CD4-positive, alpha-beta memory T cell (primary cell): ENCODE data around the gene TMC8. TPM values are rescaled to one million over a fixed set of nuclear protein-coding genes. Genes with fewer than 3 reads are reported as not detected.

Experiments
- CTCF ChIA-PET: fragments of 350-600 bp; sonication (Branson Sonifier 250); formaldehyde crosslinking; loops from one replicate; lab custom pipeline; 2021; ENCODE audit warnings: inconsistent platforms; ENCODE audit not compliant: partially characterized antibody; lab: Charles Lee
- POLR2A ChIA-PET: fragments of 350-600 bp; sonication (Branson Sonifier 250); formaldehyde crosslinking; loops from one replicate; lab custom pipeline; 2021; ENCODE audit not compliant: partially characterized antibody; lab: Charles Lee
- DNase-seq, 5 donors: peaks; one replicate each; pipeline versions ENCODE4 v3.0.0 to v3.0.0-alpha.2; 2020 to 2022; ENCODE audit warnings: mixed read lengths in 1 of 5
- H3K27ac ChIP-seq: one replicate; pipeline ENCODE4 v1.7.0; 2013; ENCODE audit warnings: low read depth, low read length
- H3K27me3 ChIP-seq: 2 replicates; pipeline ENCODE4 v1.7.0; 2013; ENCODE audit warnings: mild to moderate bottlenecking, low read length, moderate library complexity; ENCODE audit not compliant: insufficient read depth
- H3K36me3 ChIP-seq: 2 replicates; pipeline ENCODE4 v1.7.0; 2013; ENCODE audit warnings: mild to moderate bottlenecking, low read length, moderate library complexity; ENCODE audit not compliant: insufficient read depth
- H3K4me1 ChIP-seq: 2 replicates; pipeline ENCODE4 v1.7.0; 2013; ENCODE audit warnings: mild to moderate bottlenecking, low read length, moderate library complexity; ENCODE audit not compliant: insufficient read depth
- H3K4me3 ChIP-seq, 2 donors: one replicate each; pipeline ENCODE4 v1.7.0; 2013; ENCODE audit warnings: low read length in 2 of 2, mild to moderate bottlenecking in 1 of 2
- H3K9me3 ChIP-seq, 2 donors: one replicate each; pipeline ENCODE4 v1.7.0; 2013; ENCODE audit warnings: low read length in 2 of 2, control low read depth in 1 of 2; ENCODE audit not compliant: control insufficient read depth in 1 of 2
- H3K27ac Mint-ChIP-seq, 7 donors: one replicate each; pipeline ENCODE4 v1.8.0; 2020 to 2021; ENCODE audit warnings: mixed read lengths in 7 of 7, mild to moderate bottlenecking in 6 of 7, inconsistent platforms in 3 of 7, moderate library complexity in 3 of 7
- H3K27me3 Mint-ChIP-seq, 2 donors: one replicate each; pipeline ENCODE4 v1.8.0; 2020 to 2021; ENCODE audit warnings: mixed read lengths in 2 of 2
- H3K36me3 Mint-ChIP-seq, 2 donors: one replicate each; pipeline ENCODE4 v1.8.0; 2020 to 2021; ENCODE audit warnings: mixed read lengths in 2 of 2, inconsistent platforms in 1 of 2, mild to moderate bottlenecking in 1 of 2
- H3K4me1 Mint-ChIP-seq, 4 donors: one replicate each; pipeline ENCODE4 v1.8.0; 2020 to 2021; ENCODE audit warnings: mixed read lengths in 4 of 4, mild to moderate bottlenecking in 1 of 4
- H3K4me3 Mint-ChIP-seq, 8 donors: one replicate each; pipeline ENCODE4 v1.8.0; 2020 to 2021; ENCODE audit warnings: mixed read lengths in 8 of 8, mild to moderate bottlenecking in 7 of 8, moderate library complexity in 6 of 8, inconsistent platforms in 3 of 8
- H3K9me3 Mint-ChIP-seq, 8 donors: one replicate each; pipeline ENCODE4 v1.8.0; 2020 to 2021; ENCODE audit warnings: mixed read lengths in 8 of 8, mild to moderate bottlenecking in 5 of 8, inconsistent platforms in 3 of 8, moderate library complexity in 1 of 8
- intact Hi-C: fragments of 100-400 bp; cut with micrococcal nuclease; formaldehyde crosslinking; loops from one replicate; pipeline ENCODE4 v1.15.1; 2023
- polyA plus RNA-seq, 2 donors: library from polyadenylated mRNA; unstranded; fragments of 300-500 nt; fragmentation: Illumina TruSeq; gene quantifications; one replicate each; pipeline ENCODE4 v1.2.3, GENCODE V29; 2021
- total RNA-seq, 2 experiments: library from RNA; stranded (reverse); gene quantifications; one replicate each; pipeline ENCODE4 v1.2.3, GENCODE V29; 2021

The TMC8 gene
- total and polyA plus RNA-seq, 4 experiments from 2014 or later, result 77.7 to 430 (median 298) TPM

GRCh38 chr17:78142119-78142861 is 11.7 kb downstream of the TMC8 start:
- peaks cover 19 to 68% (median 37%) of the 10 kb centered on the region in 4 donors for H3K4me1 Mint-ChIP-seq
- DNase-seq, result peak in 1 of 5 donors; percentile 43
- no peaks in the 10 kb centered on the region for H3K27me3 Mint-ChIP-seq
- intact Hi-C loops, result no loop called here
- no peaks in the 10 kb centered on the region for H3K9me3 ChIP-seq
- H3K4me3 Mint-ChIP-seq, result no peak overlapping the region
- no peaks in the 10 kb centered on the region for H3K9me3 Mint-ChIP-seq
- H3K4me3 ChIP-seq, result no peak overlapping the region
- ChIA-PET POLR2A (interaction anchor here (0.6 to 26.7 kb wide), 10 partner anchors 8 to 193 kb away, joined by 3 to 1172 read pairs (median 6); partner anchors contain the start of genes SYNGR2, TMC6, TMC8 and TNRC6C), CTCF (interaction anchor here (2.0 kb wide), 1 partner anchor 34 kb away, joined by 6 read pairs; no protein-coding TSS in a partner anchor)
- H3K36me3 Mint-ChIP-seq, result peaks cover 11 to 22% of the 10 kb centered on the region in 2 donors
- H3K36me3 ChIP-seq, result peaks cover 15% of the 10 kb centered on the region
- no peak overlapping the region for H3K27ac ChIP-seq
- H3K27ac Mint-ChIP-seq, result peak overlapping the region in 4 of 7 donors; percentile 18 to 77 (median 62)
- peaks cover 74% of the 10 kb centered on the region for H3K4me1 ChIP-seq
- H3K27me3 ChIP-seq, result no peaks in the 10 kb centered on the region

GRCh38 chr17:78143214-78144146 is 12.9 kb downstream of the TMC8 start:
- Histone ChIP-seq H3K36me3 (peaks cover 15% of the 10 kb centered on the region), H3K4me1 (peaks cover 70% of the 10 kb centered on the region), H3K4me3 (no peak overlapping the region), H3K27ac (no peak overlapping the region), H3K27me3 (no peaks in the 10 kb centered on the region), H3K9me3 (no peaks in the 10 kb centered on the region)
- peak overlapping the region in 4 of 7 donors; percentile 1 to 86 (median 51) for H3K27ac Mint-ChIP-seq
- ChIA-PET CTCF (interaction anchor here (0.9 to 2.0 kb wide), 3 partner anchors 8 to 33 kb away, joined by 4 to 6 read pairs (median 5); no protein-coding TSS in a partner anchor), POLR2A (interaction anchor here (0.7 to 26.7 kb wide), 6 partner anchors 9 to 33 kb away, joined by 3 to 1172 read pairs (median 98); partner anchors contain the start of genes SYNGR2, TMC6 and TMC8)
- H3K4me1 Mint-ChIP-seq, result peaks cover 17 to 62% (median 36%) of the 10 kb centered on the region in 4 donors
- peaks cover 0 to 2% (median 0%) of the 10 kb centered on the region in 8 donors for H3K9me3 Mint-ChIP-seq
- intact Hi-C loops, result no loop called here
- no peaks in the 10 kb centered on the region for H3K27me3 Mint-ChIP-seq
- peaks cover 9 to 15% of the 10 kb centered on the region in 2 donors for H3K36me3 Mint-ChIP-seq
- no peak overlapping the region for H3K4me3 Mint-ChIP-seq
- DNase-seq, result no peak

GRCh38 chr17:78144147-78144719 is 13.7 kb downstream of the TMC8 start:
- no peak for DNase-seq

GRCh38 chr17:78144736-78145641 is 14.4 kb downstream of the TMC8 start:
- POLR2A ChIA-PET, result interaction anchor here (0.6 to 26.7 kb wide), 7 partner anchors 10 to 34 kb away, joined by 3 to 1172 read pairs (median 25); partner anchors contain the start of genes SYNGR2, TMC6 and TMC8
- no peak overlapping the region for H3K27ac Mint-ChIP-seq
- CTCF ChIA-PET, result interaction anchor here (0.6 to 1.9 kb wide), 5 partner anchors 9 to 32 kb away, joined by 3 to 5 read pairs (median 4); no protein-coding TSS in a partner anchor
- H3K4me1 ChIP-seq, result peaks cover 55% of the 10 kb centered on the region
- no peaks in the 10 kb centered on the region for H3K27me3 ChIP-seq
- H3K4me3 Mint-ChIP-seq, result no peak overlapping the region
- H3K36me3 Mint-ChIP-seq, result peaks cover 9 to 12% of the 10 kb centered on the region in 2 donors
- peaks cover 15% of the 10 kb centered on the region for H3K36me3 ChIP-seq
- H3K4me3 ChIP-seq, result no peak overlapping the region
- intact Hi-C loops, result no loop called here
- H3K27ac ChIP-seq, result no peak overlapping the region
- no peaks in the 10 kb centered on the region for H3K9me3 ChIP-seq
- H3K9me3 Mint-ChIP-seq, result peaks cover 0 to 2% (median 0%) of the 10 kb centered on the region in 8 donors
- DNase-seq, result no peak
- no peaks in the 10 kb centered on the region for H3K27me3 Mint-ChIP-seq
- H3K4me1 Mint-ChIP-seq, result peaks cover 12 to 49% (median 28%) of the 10 kb centered on the region in 4 donors

More at GRCh38 chr17:78144147-78144719, 13.7 kb downstream of the TMC8 start:
- H3K9me3 ChIP-seq, result no peaks in the 10 kb centered on the region
- peaks cover 15% of the 10 kb centered on the region for H3K36me3 ChIP-seq
- peaks cover 62% of the 10 kb centered on the region for H3K4me1 ChIP-seq
- Mint-ChIP-seq H3K4me3 (no peak overlapping the region), H3K27ac (peak overlapping the region in 3 of 7 donors; percentile 1 to 52 (median 12)), H3K27me3 (no peaks in the 10 kb centered on the region), H3K36me3 (peaks cover 9 to 15% of the 10 kb centered on the region in 2 donors), H3K9me3 (peaks cover 0 to 2% (median 0%) of the 10 kb centered on the region in 8 donors), H3K4me1 (peaks cover 15 to 55% (median 33%) of the 10 kb centered on the region in 4 donors)
- H3K4me3 ChIP-seq, result no peak overlapping the region
- intact Hi-C loops, result no loop called here
- POLR2A ChIA-PET, result interaction anchor here (0.6 to 26.7 kb wide), 7 partner anchors 8 to 34 kb away, joined by 3 to 1172 read pairs (median 25); partner anchors contain the start of genes SYNGR2, TMC6 and TMC8
- H3K27me3 ChIP-seq, result no peaks in the 10 kb centered on the region
- H3K27ac ChIP-seq, result no peak overlapping the region
- CTCF ChIA-PET, result interaction anchor here (0.6 to 2.0 kb wide), 5 partner anchors 9 to 32 kb away, joined by 3 to 6 read pairs (median 4); no protein-coding TSS in a partner anchor

GRCh38 chr17:78146471-78146869 is 15.9 kb downstream of the TMC8 start:
- intact Hi-C loops, result no loop called here
- Histone ChIP-seq H3K27ac (no peak overlapping the region), H3K4me1 (peaks cover 43% of the 10 kb centered on the region), H3K9me3 (no peaks in the 10 kb centered on the region), H3K36me3 (peaks cover 13% of the 10 kb centered on the region), H3K4me3 (no peak overlapping the region), H3K27me3 (no peaks in the 10 kb centered on the region)
- POLR2A ChIA-PET, result interaction anchor here (0.8 to 20.9 kb wide), 3 partner anchors 8 to 22 kb away, joined by 4 to 1172 read pairs (median 8); partner anchors contain the start of genes TMC6 and TMC8
- peaks cover 7 to 39% (median 20%) of the 10 kb centered on the region in 4 donors for H3K4me1 Mint-ChIP-seq
- peaks cover 0 to 2% (median 0%) of the 10 kb centered on the region in 8 donors for H3K9me3 Mint-ChIP-seq
- H3K27me3 Mint-ChIP-seq, result no peaks in the 10 kb centered on the region
- no peak overlapping the region for H3K4me3 Mint-ChIP-seq
- CTCF ChIA-PET, result no interaction called here
- H3K27ac Mint-ChIP-seq, result peak overlapping the region in 1 of 7 donors; percentile 57
- H3K36me3 Mint-ChIP-seq, result peaks cover 4% of the 10 kb centered on the region in 2 donors
- DNase-seq, result no peak
